ENCODE data around the gene NANOS3. TPM values are rescaled to one million over a fixed set of nuclear protein-coding genes. Genes with fewer than 3 reads are reported as not detected.

NANOS3 gene
- total and polyA plus RNA-seq, 10 of the 15 experiments (the other 5 are each of a cell fraction or from before 2014, with no cell fraction given) = 0.31 to 1.7 (median 0.81) TPM

DNA sequence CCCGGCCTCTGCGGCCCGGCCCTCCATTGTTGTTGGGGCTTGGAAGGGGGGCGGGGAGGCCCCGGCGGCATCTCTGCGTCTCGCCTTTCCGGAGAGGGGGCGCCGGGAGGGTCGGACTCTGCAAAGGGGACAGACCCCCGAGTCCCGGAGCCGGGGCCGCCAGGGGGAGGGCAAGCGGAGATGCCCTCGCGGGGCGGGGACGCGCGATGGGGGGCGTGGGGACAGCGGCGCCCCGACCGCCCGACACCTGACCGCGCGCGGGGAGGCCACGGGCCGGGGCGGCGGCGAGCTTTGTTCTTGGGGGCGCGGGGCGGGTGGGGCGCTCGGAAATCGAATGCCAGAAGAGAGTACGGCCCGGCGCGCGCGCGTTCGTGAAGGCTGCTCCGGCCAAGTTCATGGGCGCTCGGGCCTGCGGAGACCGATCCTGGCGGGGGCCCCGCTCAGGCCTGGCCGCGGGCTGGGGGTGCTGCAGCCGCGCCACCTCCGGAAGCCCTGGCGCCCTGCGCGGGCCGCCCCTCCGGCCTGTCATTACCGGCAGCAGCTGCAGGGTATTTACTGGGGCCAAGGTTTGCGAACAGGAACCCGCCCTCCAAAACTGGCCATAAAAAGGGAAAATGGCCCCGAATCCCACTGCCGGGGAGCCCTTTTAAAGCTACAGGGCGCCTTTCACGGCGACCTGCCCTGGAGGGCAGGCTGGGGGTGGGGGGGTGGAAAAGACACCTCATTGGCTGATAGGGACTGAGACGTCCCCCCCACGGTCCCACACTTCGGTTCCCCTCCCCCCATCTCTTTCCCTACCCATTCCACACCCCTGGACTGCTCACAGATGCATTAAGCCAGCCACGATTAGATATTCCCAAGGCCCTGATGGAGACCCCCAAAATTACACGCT, 11.1 kb upstream of the NANOS3 start (continued):
- no peak for TF ChIP-seq E4F1 (IDR thresholded peaks at IDR 0.05; ENCODE audit: borderline replicate concordance, partially characterized antibody)
- TF ChIP-seq MYB (IDR thresholded peaks at IDR 0.05; ENCODE audit: borderline replicate concordance, low read depth, low read length) = no peak
- TF ChIP-seq SREBF1 (IDR thresholded peaks at IDR 0.05; ENCODE audit: low read length) = no peak
- TF ChIP-seq YBX1 (IDR thresholded peaks at IDR 0.05) = no peak
- TF ChIP-seq, protein P1, sequence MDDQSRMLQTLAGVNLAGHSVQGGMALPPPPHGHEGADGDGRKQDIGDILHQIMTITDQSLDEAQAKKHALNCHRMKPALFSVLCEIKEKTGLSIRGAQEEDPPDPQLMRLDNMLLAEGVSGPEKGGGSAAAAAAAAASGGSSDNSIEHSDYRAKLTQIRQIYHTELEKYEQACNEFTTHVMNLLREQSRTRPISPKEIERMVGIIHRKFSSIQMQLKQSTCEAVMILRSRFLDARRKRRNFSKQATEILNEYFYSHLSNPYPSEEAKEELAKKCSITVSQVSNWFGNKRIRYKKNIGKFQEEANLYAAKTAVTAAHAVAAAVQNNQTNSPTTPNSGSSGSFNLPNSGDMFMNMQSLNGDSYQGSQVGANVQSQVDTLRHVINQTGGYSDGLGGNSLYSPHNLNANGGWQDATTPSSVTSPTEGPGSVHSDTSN (IDR thresholded peaks at IDR 0.05; ENCODE audit: insufficient replicate concordance, low read depth, low read length) = no peak
- no peak for TF ChIP-seq SIX5 (IDR thresholded peaks at IDR 0.05; ENCODE audit: low read depth, low read length, severe bottlenecking)
- no peak for TF ChIP-seq TCF3 (IDR thresholded peaks at IDR 0.05; ENCODE audit: borderline replicate concordance, insufficient read depth, low read depth, low read length)
- TF ChIP-seq IRF4 (IDR thresholded peaks at IDR 0.05; ENCODE audit: low read depth, low read length) = no peak
- no peak for TF ChIP-seq CBX3 (IDR thresholded peaks at IDR 0.05; ENCODE audit: borderline replicate concordance, low read depth)
- TF ChIP-seq GABPA (IDR thresholded peaks at IDR 0.05; ENCODE audit: low read depth) = no peak
- no peak for TF ChIP-seq NR2C1 (IDR thresholded peaks at IDR 0.05)
- no peak for TF ChIP-seq KDM1A (IDR thresholded peaks at IDR 0.05; ENCODE audit: borderline replicate concordance)
- no peak for TF ChIP-seq HDGF (IDR thresholded peaks at IDR 0.05)
- peak; percentile 49; the same call in 1 of the 2 replicates for TF ChIP-seq NR2F1 (conservative IDR thresholded peaks at IDR 0.05)
- TF ChIP-seq, protein P2, sequence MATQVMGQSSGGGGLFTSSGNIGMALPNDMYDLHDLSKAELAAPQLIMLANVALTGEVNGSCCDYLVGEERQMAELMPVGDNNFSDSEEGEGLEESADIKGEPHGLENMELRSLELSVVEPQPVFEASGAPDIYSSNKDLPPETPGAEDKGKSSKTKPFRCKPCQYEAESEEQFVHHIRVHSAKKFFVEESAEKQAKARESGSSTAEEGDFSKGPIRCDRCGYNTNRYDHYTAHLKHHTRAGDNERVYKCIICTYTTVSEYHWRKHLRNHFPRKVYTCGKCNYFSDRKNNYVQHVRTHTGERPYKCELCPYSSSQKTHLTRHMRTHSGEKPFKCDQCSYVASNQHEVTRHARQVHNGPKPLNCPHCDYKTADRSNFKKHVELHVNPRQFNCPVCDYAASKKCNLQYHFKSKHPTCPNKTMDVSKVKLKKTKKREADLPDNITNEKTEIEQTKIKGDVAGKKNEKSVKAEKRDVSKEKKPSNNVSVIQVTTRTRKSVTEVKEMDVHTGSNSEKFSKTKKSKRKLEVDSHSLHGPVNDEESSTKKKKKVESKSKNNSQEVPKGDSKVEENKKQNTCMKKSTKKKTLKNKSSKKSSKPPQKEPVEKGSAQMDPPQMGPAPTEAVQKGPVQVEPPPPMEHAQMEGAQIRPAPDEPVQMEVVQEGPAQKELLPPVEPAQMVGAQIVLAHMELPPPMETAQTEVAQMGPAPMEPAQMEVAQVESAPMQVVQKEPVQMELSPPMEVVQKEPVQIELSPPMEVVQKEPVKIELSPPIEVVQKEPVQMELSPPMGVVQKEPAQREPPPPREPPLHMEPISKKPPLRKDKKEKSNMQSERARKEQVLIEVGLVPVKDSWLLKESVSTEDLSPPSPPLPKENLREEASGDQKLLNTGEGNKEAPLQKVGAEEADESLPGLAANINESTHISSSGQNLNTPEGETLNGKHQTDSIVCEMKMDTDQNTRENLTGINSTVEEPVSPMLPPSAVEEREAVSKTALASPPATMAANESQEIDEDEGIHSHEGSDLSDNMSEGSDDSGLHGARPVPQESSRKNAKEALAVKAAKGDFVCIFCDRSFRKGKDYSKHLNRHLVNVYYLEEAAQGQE (IDR thresholded peaks at IDR 0.05; ENCODE audit: low read depth, low read length) = no peak
- TF ChIP-seq MTA2 (IDR thresholded peaks at IDR 0.05; ENCODE audit: low read depth) = no peak
- TF ChIP-seq NFYA (IDR thresholded peaks at IDR 0.05; ENCODE audit: borderline replicate concordance, low read depth, low read length) = no peak
- TF ChIP-seq BCL3 (IDR thresholded peaks at IDR 0.05; ENCODE audit: borderline replicate concordance, insufficient read depth, low read depth, low read length, poor library complexity, severe bottlenecking) = no peak
- TF ChIP-seq BCL11A (IDR thresholded peaks at IDR 0.05; ENCODE audit: low read depth, low read length) = no peak
- no peak for TF ChIP-seq BHLHE40 (IDR thresholded peaks at IDR 0.05; ENCODE audit: borderline replicate concordance in 1 of 2, low read depth in 2 of 2, low read length in 1 of 2)
- TF ChIP-seq DPF2 (IDR thresholded peaks at IDR 0.05) = 0 out of 2 replicates have a peak, but pooled peaks have one; percentile 32
- no peak for TF ChIP-seq SMAD1 (IDR thresholded peaks at IDR 0.05; ENCODE audit: low read depth, partially characterized antibody)
